Astrocyte of the hippocampus (primary cell): ENCODE results near the gene YKT6.
"Not testable (repeated sequence)": the region's sequence is repeated elsewhere in the genome, so short reads cannot be mapped to it uniquely, and the experiment has no call there.

Experiments
- DNase-seq: peaks from one replicate; pipeline ENCODE4 v3.0.0; 2011; ENCODE audit warnings: low read depth, low spot score

The YKT6 gene

DNA sequence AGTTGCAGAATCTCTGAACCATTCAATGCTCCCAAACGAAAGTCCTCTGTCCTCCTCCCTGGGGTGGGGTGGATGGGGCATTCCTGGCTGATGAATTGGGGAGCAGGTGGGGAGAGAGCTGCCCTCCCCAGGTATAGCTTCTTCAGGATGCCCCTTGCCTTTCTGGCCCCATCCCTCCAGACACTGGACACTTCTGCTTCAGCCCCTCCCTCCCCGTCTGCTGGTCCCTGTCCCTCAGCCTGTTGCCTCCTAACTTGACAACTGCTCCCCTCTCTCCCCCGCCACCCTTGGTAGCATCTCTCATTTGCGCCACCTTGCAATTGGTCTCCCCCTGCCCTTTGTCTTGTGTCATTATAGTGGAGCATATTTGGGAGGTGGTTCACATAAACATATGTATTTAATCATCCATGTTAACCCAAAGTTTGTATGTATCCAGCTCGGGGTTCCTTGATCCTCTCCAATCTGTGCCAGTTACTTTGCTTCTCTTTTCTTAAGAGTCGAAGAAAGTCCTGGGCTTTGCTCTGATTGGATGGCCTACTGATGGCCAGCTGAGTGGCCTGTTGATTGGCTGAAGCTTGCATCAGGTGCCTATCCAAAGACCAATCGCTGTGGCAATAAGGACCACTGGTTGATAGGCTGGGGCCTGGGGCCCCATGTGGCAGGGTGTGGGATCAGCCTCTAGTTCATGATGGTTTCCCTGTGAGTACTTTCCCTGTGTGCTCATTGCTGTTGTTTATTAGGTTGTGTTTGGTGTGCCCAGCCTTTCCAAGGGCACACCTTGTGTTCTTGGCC, 7.6 kb upstream of the YKT6 start:
- DNase-seq: no peak

DNA sequence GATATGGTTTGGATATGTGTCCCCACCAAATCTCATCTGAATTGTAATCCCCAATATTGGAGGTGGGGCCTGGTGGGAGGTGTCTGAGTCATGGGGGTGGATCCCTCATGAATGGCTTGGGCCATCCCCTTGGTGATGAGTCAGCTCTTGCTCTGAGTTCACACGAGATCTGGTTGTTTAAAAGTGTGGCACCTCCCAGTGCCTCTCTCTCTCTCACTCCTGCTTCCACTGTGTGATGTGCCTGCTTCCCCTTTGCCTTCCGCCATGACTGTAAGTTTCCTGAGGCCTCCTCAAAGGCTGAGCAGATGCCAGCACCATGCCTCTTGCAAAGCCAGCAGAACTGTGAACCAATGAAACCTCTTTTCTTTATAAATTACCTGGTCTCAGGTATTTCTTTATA, 6.7 kb upstream of the YKT6 start:
- no peak for DNase-seq

DNA sequence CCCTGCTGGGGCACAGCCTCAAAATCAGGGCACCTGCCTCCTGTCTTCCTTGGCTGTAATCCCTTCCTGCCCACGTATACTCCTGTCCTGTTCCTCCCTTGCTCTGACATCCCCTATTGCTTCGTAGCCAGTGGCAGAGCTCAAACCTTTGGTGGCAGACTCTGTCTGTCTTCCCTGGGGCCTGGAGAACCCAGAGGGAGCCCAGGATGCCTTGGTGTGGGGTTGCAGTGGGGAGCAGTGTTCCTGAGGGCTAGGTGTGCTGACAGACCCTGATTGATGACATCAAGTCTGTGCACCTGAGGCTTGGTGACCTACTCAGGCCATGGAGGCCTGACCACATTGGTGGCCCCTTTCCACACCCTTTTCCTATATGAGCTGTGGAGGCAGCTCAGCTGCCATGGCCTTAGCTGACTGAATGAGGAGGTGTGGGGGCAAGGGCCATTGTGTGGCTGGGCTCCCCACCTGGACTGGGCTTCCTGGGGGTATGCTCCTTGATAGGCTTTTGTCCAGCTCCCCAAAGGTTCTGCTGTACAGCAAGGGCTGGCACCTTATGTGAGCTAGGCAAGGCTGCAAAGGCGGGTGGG, 6.1 kb upstream of the YKT6 start:
- no peak for DNase-seq

DNA sequence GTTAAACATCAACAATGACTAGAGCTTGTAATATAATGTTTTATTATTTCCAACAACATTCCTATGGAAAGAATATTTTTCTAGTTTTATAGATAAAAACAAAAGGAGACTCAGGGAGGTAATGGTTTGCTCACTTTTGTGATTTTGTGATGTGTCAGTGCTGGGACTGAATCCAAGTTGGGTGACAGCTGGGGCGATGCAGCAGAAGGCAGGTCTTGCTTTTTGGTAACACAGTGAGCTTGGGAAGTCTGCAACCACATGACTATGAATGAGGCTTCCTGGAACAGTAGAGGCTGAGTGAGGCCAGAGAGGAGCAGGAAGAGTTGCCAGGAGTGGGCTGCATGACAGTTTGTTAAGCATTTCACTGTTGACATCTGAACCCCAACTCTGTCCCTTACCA, 4.9 kb upstream of the YKT6 start:
- DNase-seq: no peak

DNA sequence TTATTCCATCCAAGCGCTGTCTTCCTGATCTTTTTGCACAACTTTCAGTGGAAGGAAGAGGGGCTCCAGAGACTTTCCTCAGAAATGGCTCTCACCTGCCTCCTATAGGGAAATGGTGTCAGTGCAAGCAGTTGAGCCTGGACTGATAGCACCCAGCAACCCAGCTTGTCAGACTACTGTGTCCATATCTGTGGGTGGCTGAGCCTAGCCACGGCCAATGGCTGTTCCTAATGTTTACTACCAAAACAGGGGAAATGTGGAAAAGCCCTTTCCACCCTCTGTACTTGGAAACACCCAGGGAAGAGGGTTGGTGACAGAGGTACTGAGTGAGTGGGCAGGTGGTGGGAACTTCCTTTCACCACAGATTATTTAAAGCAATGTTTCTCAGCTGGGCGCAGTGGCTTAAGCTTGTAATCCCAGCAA, 4.3 kb upstream of the YKT6 start:
- DNase-seq: peak; percentile 77

DNA sequence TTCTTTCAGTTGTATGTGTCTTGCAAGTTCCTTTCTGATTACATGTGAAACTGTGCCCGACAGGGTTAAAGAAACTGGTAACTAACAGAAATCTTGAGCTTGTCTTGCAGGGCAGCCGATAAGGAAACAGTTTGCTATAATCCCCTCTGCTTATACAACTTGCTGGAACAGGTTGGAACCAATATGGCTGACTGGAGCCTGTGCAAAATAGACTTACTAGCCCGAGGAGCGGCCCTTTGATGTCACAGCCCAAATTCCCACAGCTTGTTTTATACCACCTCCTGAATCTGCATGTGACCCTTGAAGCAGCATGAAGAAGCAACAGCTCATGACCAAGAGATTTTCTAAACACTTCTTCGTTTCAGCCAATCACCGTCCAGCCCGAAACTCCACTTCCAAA, 3.3 kb upstream of the YKT6 start:
- no peak for DNase-seq

DNA sequence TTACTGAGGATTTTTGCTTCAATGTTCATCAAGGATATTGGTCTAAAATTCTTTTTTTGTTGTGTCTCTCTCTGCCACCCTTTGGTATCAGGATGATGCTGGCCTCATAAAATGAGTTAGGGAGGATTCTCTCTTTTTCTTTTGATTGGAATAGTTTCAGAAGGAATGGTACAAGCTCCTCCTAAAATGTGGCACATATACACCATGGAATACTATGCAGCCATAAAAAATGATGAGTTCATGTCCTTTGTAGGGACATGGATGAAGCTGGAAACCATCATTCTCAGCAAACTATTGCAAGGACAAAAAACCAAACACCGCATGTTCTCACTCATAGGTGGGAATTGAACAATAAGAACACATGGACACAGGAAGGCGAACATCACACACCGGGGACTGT, 615 bp upstream of the YKT6 start:
- DNase-seq: not testable (repeated sequence)

DNA sequence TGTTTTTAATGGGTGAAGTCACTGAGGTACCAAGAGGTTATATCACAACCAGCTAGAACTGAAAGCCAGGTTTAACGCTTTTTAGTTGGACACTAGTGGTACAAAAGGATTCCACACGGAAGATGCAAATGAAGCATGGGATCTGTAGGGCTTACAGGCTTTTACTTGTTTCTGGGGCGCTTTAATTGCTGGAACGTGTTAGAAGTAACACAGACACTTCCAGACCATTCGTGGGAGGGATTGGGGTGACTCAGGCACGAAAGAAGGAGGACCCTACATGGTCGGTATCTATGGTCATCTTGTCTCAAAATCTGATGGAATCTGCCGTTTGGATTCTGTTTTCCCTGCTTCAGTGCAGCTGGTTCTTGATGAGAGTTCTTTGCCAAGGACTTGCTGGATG, 1.0 kb downstream of the YKT6 start:
- DNase-seq: no peak

DNA sequence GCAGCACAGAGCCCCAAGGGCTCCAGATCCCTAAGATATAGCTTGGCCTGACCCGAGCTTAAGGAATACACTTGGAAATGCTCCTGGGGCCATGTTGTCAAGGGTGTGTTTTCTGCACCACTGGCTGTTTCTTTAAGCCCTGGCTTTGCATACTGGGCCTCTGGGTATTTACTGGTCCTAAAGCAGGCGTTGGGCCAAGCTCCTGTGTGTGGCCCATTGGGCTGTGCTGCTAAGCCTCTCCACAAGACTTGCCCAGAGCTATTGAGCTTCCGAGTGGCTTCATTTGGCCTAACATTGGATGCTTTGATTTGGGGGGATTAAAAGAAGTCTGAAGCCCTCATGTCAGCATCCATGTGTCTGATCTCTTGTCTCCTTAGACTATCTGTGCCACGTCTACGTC, 5.2 kb downstream of the YKT6 start:
- no peak for DNase-seq

DNA sequence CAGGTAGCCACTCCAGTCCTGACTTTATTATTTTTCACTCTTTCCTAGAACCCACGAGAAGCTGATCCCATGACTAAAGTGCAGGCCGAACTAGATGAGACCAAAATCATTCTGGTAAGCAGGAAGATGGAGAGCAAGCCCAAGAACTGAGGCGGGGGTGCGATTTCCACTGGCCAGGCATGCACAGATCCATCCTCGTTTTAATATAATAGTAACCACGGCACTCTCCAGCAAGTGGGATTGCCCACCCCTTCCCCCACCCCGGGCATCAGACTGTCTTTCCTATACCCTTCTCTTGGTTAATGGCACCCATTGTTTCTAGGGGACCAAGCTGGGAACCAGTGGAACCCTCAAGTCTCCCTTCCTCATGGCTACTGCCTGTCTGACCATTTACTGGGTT, 7.3 kb downstream of the YKT6 start:
- no peak for DNase-seq

DNA sequence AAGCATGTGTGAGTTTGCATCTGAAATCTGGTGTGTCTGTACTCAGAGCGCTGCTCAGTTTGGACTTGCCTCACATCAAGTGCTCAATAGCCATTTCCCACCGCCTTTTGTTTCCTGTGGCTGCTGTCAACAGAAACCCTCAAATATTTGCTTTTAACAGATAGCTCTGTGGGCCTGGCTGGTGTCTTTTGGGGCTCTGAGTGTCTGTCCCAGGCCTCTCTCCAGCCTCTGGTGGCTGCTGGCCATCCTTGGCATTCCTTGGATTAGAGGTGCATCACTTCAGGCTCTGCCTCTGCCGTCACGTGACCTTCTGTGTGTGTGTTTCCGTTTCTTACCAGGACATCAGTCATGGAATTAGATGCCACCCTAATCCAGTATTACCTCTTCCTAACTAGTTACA, 9.3 kb downstream of the YKT6 start:
- no peak for DNase-seq

DNA sequence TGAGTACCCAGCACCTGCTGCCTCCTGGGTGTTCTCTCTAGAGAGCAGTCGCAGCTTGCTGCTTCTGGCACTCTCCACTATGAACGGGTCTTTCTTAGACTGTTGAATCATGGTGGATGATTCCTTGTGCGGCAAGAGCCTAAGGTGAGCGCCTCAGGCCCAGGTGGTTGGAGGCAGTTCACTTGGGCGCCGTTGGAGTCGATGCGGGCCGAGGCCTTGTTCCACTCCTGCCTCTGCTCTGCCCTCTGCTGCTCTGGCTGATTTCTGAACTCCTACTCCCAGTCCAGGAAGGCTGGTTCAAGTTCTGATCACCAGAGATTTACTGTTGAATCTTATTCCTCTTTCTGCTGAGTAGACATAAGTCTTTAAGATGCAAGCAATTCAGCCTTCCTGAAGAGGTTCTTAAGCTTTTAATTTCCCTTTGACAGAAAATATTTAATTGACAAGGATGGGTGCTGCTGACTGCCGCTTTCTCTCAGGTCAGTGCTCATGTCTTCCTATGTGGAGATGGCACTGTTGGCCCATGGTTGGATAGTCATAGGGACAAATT, 10.4 kb downstream of the YKT6 start:
- DNase-seq: no peak

DNA sequence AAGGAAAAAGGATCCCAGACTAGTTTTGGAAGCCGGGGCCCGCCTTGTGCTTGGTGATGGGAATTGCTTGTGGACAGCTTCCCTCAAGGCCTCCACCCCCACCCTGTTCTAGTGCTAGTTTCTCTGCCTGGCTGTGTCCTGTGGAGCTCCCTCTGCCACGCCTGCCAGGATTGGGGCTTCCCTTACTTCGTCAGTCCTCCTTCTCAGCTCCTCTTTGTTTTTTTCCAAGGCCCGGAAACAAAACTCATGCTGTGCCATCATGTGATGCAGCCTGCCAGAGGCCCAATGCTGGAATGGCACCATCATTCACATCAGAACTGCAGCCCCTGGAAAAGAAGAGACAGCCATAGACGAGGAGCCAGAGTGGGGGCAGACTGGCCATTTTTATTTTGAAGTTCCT, 11.2 kb downstream of the YKT6 start:
- no peak for DNase-seq

DNA sequence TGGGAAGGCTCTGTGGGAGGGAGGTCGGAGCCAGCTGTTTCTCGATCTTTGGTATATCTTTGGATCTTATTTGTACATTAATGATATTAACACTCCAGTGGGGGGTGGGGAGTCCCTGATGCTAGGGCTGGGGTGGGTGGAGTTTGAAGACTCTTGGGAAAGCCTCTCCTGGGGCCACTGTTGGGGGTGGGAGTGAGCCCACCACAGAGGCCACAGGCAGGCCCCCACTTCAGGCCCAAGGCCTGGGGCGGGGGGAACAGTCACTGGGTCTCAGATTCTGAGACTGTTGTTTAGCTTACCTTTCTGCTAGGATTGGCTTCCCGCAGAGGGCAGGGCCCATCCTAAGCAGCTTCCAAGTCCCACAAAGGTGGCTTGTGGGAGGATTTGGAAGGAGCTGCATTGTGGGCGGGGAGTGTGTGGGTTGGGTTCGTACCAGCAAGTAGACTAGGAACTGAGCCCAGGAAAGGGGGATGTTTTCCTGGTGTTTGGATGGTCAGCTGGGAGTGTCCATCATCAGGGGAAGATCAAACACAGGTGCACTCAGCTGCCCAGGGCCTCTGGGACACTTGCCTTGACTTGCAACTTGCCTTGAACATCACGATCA, 11.9 kb downstream of the YKT6 start:
- DNase-seq: no peak

DNA sequence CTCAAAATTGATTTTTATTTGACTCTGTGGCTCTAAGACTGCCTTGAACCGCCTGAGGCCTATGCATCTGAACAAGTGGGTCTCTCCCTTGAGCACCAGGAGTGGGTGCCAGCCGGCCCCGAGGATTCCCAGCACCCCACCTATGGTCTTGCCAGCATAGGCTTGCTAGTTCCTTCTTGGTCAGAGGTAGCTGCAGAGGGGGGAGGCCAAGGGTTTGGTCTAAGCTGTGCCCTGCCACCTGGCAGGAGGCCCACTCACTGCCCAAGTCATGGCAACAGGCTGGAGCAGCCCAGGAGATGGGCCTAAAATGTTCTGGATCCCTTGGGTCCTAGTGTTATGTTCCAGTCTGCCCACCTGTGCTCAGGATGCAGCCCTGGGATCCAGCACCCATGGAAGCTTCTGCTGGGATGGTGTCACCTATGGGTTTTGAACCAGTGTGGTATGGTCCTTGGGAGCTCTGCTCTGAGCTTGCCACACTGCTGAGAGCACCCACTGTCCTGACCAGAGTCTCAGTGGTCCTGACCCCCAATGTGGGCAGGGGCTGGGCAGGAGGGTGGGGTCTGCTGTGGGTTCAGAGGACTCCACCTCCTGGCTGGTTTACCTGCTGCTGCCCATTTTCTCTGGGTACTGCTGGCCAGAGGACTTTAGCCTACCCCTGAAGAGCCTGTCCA, 12.6 kb downstream of the YKT6 start:
- DNase-seq: no peak

DNA sequence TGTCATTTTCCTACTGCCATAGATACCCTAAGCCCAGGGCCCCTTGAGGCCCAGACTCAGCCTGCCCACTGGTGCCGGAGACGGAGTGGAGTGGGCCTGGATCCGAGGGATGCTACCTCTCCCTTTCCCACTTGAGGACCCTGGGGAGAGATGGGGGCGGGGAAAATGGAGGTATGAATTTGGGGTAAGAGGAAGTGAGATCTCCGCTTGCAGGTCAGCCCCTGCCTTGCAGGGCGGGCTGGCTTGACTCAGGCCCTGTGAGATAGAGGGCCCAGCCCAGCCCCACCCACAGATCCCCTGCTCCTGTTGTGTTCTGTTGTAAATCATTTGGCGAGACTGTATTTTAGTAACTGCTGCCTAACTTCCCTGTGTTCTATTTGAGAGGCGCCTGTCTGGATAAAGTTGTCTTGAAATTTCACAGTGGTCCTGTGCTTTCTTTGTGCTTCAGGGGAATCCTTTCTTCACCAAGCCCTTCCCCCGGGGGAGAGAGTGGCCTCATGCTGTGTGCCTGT, 13.2 kb downstream of the YKT6 start:
- DNase-seq: no peak

DNA sequence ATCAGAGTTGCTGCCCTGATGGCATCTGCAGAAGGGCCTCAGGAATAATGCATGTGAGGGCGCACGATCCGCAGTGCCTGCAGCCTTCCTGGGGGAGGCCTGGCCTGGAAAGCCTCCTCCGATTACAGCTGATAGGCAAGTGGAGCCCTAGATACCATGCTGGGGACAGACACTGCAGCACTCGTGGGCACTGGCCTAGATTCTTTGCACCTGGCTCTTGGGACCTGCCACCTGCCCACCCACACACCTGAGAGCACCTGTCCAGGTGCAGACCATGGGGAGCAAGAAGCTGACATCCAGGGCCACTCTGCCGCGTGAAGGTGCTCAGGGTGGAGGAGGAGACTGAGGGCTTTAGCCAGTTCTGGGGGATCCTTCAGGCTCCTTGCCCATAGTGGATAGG, 14.8 kb downstream of the YKT6 start:
- no peak for DNase-seq

DNA sequence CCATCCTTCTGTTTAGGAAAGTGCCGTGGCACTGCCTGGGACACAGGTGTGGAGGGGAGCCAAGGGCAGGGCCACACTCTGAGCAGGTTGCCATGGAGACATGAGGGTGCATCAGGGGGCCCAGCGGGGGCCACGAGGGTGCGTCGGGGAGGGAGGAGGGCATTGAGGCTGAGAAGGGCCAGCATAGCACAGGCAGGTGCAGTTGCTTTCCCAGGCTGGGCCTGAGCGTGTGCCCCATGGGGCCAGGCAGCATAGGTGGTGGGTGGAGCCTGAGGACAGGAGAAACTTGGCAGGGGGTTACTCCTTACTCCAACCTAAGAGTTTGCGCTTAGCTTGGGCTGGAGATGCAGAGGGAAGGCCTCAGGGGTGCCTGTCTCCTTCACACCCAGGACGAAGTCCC, 15.2 kb downstream of the YKT6 start:
- no peak for DNase-seq

DNA sequence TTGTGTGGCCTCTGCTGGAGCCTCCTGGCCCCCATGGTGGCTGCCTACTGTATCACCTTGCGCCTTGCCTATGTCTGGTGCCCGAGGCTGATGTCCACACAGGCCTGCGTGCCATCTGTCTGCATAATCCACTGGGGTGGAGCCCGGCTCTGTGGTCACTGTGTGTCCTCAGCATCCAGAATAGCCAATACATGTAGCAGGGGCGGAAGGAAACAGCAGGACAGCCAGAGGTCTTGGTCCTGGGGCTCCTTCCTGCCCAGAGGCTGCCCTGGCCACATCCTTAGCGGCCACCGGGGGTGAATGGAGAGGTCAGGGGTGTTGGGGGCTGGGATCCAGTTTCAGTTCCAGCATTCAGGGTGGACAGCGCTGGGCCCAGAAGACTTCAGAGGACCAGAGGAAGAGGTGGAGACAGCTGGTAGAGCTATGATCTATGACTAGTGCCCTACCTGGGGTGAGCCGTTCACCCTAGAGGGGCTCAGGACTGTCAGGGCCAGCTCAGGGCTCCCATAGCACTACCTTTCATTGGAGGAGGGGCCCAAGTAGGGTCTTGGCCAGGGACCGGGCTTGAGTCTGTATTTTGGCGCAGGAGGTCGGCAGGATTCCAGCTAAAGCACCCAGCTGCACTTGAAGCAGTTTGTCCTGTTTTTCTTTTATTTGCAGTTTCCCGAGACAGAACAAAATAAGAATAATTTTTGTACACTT, 15.9 kb downstream of the YKT6 start:
- DNase-seq: no peak

DNA sequence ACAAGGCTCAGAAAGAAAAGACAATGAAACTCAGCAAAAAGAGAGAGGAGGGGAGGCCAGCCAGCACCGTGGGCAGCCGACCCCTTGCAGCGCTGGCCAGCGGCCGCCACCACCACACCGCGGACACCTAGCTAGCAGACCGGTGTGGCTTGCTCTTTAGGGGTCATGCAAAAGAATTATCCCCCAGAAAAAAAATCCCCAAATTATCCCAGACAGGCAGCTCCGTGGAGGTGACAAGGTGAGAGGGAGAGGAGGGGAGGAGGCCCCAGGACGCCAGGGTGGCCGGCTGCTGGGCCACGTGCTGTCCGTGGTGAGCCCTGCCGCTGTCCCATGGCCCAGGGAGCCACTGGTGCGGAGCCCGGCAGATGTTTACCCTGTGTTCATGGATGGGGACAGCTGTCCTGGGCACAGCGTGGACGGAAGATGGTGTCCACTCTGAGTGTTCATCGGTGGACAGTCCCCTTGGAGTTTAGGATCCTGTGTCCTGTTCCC, 16.5 kb downstream of the YKT6 start:
- no peak for DNase-seq

DNA sequence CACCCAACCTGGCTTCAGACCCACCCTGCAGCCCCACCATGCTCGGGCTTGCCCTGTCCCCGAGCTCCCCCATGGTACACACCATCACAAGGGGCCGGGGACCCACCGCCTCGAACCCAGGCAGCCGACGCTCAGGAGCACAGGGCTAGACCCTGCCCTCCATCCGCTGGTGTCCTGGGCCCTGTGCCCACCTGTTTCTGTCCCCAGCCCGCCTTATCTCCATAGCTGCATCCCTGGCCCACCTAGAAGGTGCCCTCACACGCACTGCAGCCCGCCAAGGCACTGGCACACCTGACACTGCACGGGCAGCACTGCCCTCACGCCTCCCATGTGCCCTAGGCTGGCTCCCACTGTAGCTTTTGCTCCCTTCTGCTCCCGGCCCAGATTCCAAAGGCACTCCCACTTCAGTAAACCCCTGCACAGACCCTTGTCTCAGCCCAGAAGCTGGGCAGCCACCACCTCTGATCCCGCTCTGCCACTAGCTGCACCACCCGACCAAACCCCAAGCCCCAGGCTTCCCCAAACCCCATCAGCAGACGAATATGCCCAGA, 17.1 kb downstream of the YKT6 start:
- DNase-seq: no peak
